ENCODE measurements around the gene CHP1. TPM values are rescaled to one million over a fixed set of nuclear protein-coding genes. Genes with fewer than 3 reads are reported as not detected.

The CHP1 gene
- total RNA-seq, 1 experiment from 2014 or later: 76.5 TPM

GRCh38 chr15:41309226-41309905, 78.3 kb downstream of the CHP1 start:
- H3K36me3 Mint-ChIP-seq: peaks cover 16% of the 10 kb centered on the region
- CTCF ChIA-PET: no interaction called here
- ATAC-seq (no peak), DNase-seq (ENCODE audit: low spot score) (no peak)
- no peak overlapping the region for H3K4me3 Mint-ChIP-seq
- H3K4me1 Mint-ChIP-seq: peaks cover 4% of the 10 kb centered on the region
- POLR2A ChIA-PET: no interaction called here
- H3K27ac Mint-ChIP-seq: no peak overlapping the region
- no peaks in the 10 kb centered on the region for H3K27me3 Mint-ChIP-seq (ENCODE audit: low read depth)
- no peaks in the 10 kb centered on the region for H3K9me3 Mint-ChIP-seq
- TF ChIP-seq NR1H2 (CRISPR knock-in tag; IDR thresholded peaks at IDR 0.05): no peak
- TF ChIP-seq CTCF (IDR thresholded peaks at IDR 0.05): no peak
- no peak for TF ChIP-seq IRF1 (CRISPR knock-in tag; IDR thresholded peaks at IDR 0.05)
- TF ChIP-seq ZNF425 (CRISPR knock-in tag; conservative IDR thresholded peaks at IDR 0.05): no peak
- no peak for TF ChIP-seq ZNF138 (CRISPR knock-in tag; conservative IDR thresholded peaks at IDR 0.05)
- no peak for TF ChIP-seq FOXP4 (CRISPR knock-in tag; IDR thresholded peaks at IDR 0.05)
- TF ChIP-seq ZNF416 (CRISPR knock-in tag; IDR thresholded peaks at IDR 0.05): no peak
- no peak for TF ChIP-seq ZNF317 (CRISPR knock-in tag; IDR thresholded peaks at IDR 0.05; ENCODE audit: borderline replicate concordance, low read depth)
- no peak for TF ChIP-seq TEAD1 (CRISPR knock-in tag; IDR thresholded peaks at IDR 0.05)
- no peak for TF ChIP-seq E2F1 (CRISPR knock-in tag; IDR thresholded peaks at IDR 0.05)
- TF ChIP-seq NFYB (CRISPR knock-in tag; conservative IDR thresholded peaks at IDR 0.05; ENCODE audit: low read depth): no peak
- no peak for TF ChIP-seq JAZF1 (CRISPR knock-in tag; IDR thresholded peaks at IDR 0.05)
- TF ChIP-seq E2F4 (CRISPR knock-in tag; IDR thresholded peaks at IDR 0.05; ENCODE audit: borderline replicate concordance, low read depth): no peak
- TF ChIP-seq NFE2L1 (CRISPR knock-in tag; IDR thresholded peaks at IDR 0.05): no peak
- TF ChIP-seq AFF4 (CRISPR knock-in tag; IDR thresholded peaks at IDR 0.05; ENCODE audit: borderline replicate concordance): no peak
- no peak for TF ChIP-seq ZNF532 (CRISPR knock-in tag; IDR thresholded peaks at IDR 0.05; ENCODE audit: borderline replicate concordance)
- no peak for TF ChIP-seq ERG (CRISPR knock-in tag; IDR thresholded peaks at IDR 0.05)
